Muscle layer of duodenum (tissue), 2 donors: ENCODE measurements around the gene CCL20.
"Not testable (repeated sequence)": the region's sequence is repeated elsewhere in the genome, so short reads cannot be mapped to it uniquely, and the experiment has no call there.

Experiments used
- H3K27ac ChIP-seq: one replicate; pipeline ENCODE4 v1.7.0; 2013; ENCODE audit warnings: mild to moderate bottlenecking, low read length
- H3K27me3 ChIP-seq: one replicate; pipeline ENCODE4 v1.7.0; 2013; ENCODE audit warnings: low read depth, mild to moderate bottlenecking, control low read depth, low read length
- H3K36me3 ChIP-seq, 2 donors: one replicate each; pipeline ENCODE4 v1.7.0; 2013; ENCODE audit warnings: low read length in 2 of 2, control low read depth in 1 of 2, mild to moderate bottlenecking in 1 of 2; ENCODE audit not compliant: insufficient read depth in 2 of 2, control insufficient read depth in 1 of 2
- H3K4me1 ChIP-seq, 2 donors: one replicate each; pipeline ENCODE4 v1.7.0; 2013; ENCODE audit warnings: low read length in 2 of 2, mild to moderate bottlenecking in 2 of 2, control low read depth in 1 of 2, moderate library complexity in 1 of 2; ENCODE audit not compliant: insufficient read depth in 2 of 2, control insufficient read depth in 1 of 2
- H3K4me3 ChIP-seq, 2 donors: one replicate each; pipeline ENCODE4 v1.7.0; 2013; ENCODE audit warnings: low read length in 2 of 2, low read depth in 1 of 2, mild to moderate bottlenecking in 1 of 2
- H3K9me3 ChIP-seq, 2 donors: one replicate each; pipeline ENCODE4 v1.7.0; 2013; ENCODE audit warnings: low read length in 2 of 2, control low read depth in 1 of 2, mild to moderate bottlenecking in 1 of 2; ENCODE audit not compliant: control insufficient read depth in 1 of 2
- donor health status: healthy.

The CCL20 gene

DNA sequence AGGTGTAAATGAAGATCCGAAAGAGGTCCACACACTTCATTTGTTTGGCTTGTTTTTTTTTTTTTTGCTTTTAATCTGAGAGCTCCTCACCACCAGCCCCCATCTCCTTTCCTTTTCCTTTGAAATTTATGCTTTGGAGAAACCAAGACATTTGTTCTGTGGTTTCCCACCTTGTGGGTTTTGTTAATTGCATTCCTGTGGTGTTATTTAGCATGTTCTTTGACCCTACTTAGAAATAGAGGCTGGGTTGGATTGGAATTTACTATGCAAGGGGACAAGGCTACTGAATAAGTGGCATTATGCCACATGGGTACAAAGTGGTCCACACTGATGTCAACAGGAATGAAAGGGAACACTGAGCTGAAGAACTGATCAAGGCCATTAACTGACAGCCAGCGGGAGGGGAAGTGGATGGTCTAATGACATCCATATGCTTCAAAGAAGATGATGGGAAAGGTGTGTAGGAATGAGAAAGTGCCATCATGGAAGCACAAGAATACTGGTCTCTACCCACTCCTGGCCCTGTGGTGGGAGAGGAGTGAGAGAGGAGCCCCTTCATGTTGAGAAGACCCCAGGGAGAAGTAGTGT lies 8.9 kb downstream of the CCL20 start:
- Histone ChIP-seq H3K27me3 (no peaks in the 10 kb centered on the region), H3K9me3 (no peaks in the 10 kb centered on the region), H3K36me3 (no peaks in the 10 kb centered on the region), H3K27ac (no peak overlapping the region), H3K4me3 (no peak overlapping the region), H3K4me1 (peaks cover 0 to 7% of the 10 kb centered on the region in 2 donors)

DNA sequence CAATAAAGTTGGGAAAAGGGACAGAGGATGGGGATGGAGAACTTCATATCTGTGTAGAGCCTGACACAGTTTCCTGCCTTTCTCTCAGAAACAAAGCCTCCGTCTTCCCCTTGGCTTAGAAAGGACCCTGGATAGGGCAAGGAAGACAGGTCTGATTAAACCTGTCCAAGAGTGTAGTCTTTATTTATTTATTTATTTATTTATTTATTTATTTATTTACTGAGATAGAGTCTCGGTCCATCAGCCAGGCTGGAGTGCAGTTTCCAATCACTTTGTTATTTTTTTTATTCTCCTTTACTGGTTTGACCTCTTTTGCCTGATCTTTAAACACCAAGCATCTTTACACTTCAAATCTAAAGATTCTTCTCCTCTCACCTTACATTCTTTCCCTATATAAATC lies 10.3 kb downstream of the CCL20 start:
- Histone ChIP-seq H3K36me3 (no peaks in the 10 kb centered on the region), H3K9me3 (no peaks in the 10 kb centered on the region), H3K27ac (no peak overlapping the region)

DNA sequence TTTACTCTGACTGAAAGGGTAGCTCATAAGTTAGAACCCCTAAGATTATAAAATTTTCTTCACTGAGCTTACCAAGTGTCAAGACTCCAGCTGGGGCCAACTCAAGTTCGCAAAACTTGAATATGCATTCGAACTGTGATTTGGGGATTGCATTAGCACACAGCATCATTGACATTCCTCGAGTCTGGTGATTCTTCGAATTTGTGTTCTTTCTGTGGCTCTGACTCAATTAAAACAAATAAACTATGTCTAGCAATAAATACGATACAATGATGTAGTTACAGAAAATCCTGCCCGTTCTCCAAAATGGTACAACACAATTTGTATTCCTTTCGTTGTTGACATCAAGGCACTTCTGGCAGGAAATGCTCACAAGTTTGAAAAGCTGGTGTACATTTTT lies 11.1 kb downstream of the CCL20 start:
- no peak overlapping the region for H3K27ac ChIP-seq
- no peaks in the 10 kb centered on the region for H3K27me3 ChIP-seq
- H3K4me3 ChIP-seq, result no peak overlapping the region
- no peaks in the 10 kb centered on the region for H3K4me1 ChIP-seq
- no peaks in the 10 kb centered on the region for H3K36me3 ChIP-seq
- H3K9me3 ChIP-seq, result no peaks in the 10 kb centered on the region

More for the DNA sequence above, 10.3 kb downstream of the CCL20 start:
- H3K27me3 ChIP-seq, result no peaks in the 10 kb centered on the region
- no peaks in the 10 kb centered on the region for H3K4me1 ChIP-seq
- H3K4me3 ChIP-seq, result no peak overlapping the region

DNA sequence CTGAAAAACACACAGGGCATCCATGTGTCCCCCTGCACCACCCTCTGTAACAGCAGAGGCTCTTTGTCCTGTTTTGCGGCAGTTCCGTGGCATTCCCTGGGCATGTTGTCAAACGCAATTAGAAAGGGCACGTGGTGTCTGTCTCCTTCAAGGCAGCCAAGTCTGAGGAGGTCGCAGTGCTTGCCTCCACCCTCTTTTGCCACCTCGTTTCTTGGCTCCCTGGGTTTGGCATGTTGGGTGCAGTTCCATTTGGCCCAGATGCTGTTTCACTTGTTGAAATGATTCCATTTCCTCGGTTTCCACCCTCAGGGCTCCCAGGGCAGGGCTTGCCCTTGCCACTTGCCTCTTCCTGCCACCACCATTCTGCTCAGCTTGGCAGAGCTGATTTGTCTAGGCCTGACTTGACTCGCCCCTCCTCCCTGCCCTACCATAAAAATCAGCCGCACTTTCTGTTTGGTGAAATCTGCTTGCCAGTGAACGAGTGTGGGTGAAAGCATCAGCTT lies 12.4 kb downstream of the CCL20 start:
- Histone ChIP-seq H3K27me3 (no peaks in the 10 kb centered on the region), H3K4me1 (no peaks in the 10 kb centered on the region), H3K36me3 (no peaks in the 10 kb centered on the region), H3K27ac (no peak overlapping the region), H3K9me3 (no peaks in the 10 kb centered on the region), H3K4me3 (no peak overlapping the region)

DNA sequence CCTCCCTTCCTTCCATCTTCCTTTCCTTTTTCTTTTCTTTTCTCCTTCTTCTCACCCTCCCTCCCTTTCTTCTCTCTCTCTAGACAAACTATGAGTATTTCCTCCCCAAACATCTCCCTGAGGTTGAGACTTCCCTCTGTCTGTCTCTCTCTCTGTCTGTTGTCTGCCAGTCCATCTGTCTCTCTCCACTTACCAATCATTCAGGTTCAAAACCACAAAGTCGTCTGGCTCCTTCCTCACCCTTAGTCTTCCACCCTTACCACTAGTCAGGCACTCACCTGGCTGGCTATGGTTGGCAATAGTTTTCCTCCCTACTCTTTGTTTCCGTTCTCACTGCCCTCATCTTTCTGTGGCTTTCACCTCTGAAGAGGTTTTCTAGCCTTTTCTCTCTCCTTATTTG lies 12.9 kb downstream of the CCL20 start:
- Histone ChIP-seq H3K4me1 (no peaks in the 10 kb centered on the region), H3K36me3 (no peaks in the 10 kb centered on the region), H3K9me3 (no peaks in the 10 kb centered on the region), H3K27me3 (no peaks in the 10 kb centered on the region), H3K4me3 (no peak overlapping the region), H3K27ac (no peak overlapping the region)

DNA sequence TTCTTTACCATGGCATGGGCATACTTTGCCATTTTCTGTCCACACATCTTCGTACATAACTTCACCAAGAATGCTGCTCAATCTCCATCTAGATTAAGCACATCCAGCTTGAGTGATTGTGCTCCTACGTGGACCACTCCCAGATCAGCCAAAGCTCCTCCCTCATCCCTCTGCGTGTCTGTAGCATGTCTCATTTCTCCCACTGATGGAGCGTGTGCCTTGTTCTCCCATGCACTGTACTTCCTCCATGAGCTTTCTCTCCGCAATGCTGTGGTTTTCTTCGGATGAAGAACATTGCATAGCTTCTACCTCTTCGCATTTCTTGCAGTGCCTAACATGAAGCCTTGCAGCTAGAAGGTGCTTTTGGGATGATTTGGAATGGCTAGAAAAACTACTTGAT lies 13.5 kb downstream of the CCL20 start:
- Histone ChIP-seq H3K4me3 (no peak overlapping the region), H3K27me3 (no peaks in the 10 kb centered on the region), H3K9me3 (no peaks in the 10 kb centered on the region), H3K4me1 (no peaks in the 10 kb centered on the region), H3K36me3 (no peaks in the 10 kb centered on the region), H3K27ac (no peak overlapping the region)

DNA sequence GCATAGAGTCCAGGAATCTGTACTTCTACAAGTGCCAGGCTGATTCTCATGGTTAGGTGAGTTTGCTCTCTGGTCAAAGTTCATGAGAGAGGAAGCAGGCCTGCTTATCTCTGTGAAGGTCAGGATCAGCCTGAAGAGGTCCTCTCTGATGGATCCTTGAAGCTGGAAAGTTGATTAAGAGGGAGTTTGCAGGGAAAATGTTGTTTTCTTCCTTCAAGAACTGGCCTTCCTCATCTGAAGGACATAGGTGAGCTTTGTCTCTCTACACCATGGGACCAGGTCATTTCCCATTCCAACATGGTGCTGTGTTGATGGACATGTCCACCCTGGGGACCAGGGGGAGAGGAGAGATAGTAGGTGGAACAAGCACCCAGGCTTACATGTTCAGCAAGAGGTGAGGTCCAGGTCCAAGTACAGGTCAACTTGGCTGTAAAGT lies 14.9 kb downstream of the CCL20 start:
- no peaks in the 10 kb centered on the region for H3K27me3 ChIP-seq
- H3K27ac ChIP-seq, result no peak overlapping the region
- no peaks in the 10 kb centered on the region for H3K36me3 ChIP-seq
- H3K4me1 ChIP-seq, result no peaks in the 10 kb centered on the region
- no peak overlapping the region for H3K4me3 ChIP-seq
- no peaks in the 10 kb centered on the region for H3K9me3 ChIP-seq

DNA sequence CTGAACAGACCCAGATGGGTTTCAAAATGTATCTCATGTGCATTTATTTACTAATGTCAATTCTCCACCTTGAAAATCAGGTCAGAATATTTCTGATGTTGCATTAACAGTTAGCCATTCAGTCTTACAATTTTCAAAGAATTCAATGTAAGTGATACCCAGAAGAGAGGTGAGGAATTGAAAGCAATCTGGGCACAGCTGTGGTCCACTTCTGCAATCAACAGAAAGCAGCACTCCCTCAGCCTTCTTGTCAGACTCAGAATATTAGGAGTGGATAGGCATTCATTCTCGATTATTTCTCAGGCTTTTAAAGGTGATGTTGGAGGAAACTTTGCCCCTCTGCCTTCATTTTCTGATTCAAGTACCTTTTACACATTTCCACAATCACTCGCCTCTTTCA lies 15.7 kb downstream of the CCL20 start:
- Histone ChIP-seq H3K27me3 (no peaks in the 10 kb centered on the region), H3K36me3 (no peaks in the 10 kb centered on the region), H3K9me3 (no peaks in the 10 kb centered on the region), H3K4me3 (no peak overlapping the region), H3K27ac (no peak overlapping the region), H3K4me1 (no peaks in the 10 kb centered on the region)

DNA sequence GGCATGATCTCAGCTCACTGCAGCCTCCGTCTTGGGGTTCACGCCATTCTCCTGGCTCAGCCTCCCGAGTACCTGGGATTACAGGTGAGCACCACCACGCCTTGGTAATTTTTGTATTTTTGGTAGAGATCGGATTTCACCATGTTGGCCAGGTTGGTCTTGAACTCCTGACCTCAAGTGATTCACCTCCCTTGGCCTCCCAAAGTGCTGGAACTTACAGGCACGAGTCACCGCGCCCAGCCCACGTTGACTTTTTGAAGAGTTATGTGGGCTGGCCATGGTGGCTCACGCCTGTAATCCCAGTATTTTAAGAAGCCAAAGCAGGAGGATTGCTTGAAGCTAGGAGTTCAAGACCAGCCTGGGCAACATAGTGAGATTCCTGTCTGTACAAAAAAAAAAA lies 20.8 kb downstream of the CCL20 start:
- no peaks in the 10 kb centered on the region for H3K9me3 ChIP-seq
- no peak overlapping the region for H3K4me3 ChIP-seq
- H3K27ac ChIP-seq, result no peak overlapping the region
- no peaks in the 10 kb centered on the region for H3K27me3 ChIP-seq
- H3K36me3 ChIP-seq, result no peaks in the 10 kb centered on the region
- H3K4me1 ChIP-seq, result no peaks in the 10 kb centered on the region

DNA sequence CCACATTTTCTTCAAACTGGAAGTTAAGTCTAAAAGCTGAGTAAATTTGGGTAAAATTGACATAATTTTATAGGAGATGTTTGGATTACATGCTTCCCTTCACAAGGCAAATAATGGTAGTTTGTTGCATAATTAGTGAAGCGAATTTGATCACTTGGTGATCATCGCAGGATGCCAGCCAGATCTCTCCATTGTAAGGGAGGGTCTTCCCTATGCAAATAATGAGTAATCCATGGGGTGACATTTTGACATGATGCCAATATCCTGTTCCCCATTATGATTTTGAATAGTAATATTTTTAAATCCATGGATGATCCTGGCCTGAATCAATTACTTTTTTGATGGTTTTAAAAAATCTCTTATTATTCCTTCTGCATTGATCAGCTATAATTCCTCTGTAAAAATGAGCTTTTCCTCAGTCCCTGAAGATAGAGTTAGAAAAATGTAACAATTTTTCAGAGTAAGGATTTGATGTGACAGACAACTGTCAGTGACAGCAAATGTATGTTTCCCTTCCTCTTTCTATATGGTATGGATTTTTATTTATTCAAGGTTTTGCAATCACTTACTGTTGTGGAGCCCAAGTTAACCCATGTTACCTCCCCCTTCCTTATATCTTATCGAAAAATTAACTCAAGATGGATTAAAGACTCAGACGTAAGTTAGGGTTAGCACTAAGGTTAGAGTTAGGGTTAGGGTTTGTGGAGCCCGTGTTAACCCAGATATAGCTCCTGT lies 21.4 kb downstream of the CCL20 start:
- no peak overlapping the region for H3K27ac ChIP-seq
- H3K4me3 ChIP-seq, result no peak overlapping the region
- H3K9me3 ChIP-seq, result no peaks in the 10 kb centered on the region
- H3K36me3 ChIP-seq, result no peaks in the 10 kb centered on the region
- H3K27me3 ChIP-seq, result no peaks in the 10 kb centered on the region
- no peaks in the 10 kb centered on the region for H3K4me1 ChIP-seq

DNA sequence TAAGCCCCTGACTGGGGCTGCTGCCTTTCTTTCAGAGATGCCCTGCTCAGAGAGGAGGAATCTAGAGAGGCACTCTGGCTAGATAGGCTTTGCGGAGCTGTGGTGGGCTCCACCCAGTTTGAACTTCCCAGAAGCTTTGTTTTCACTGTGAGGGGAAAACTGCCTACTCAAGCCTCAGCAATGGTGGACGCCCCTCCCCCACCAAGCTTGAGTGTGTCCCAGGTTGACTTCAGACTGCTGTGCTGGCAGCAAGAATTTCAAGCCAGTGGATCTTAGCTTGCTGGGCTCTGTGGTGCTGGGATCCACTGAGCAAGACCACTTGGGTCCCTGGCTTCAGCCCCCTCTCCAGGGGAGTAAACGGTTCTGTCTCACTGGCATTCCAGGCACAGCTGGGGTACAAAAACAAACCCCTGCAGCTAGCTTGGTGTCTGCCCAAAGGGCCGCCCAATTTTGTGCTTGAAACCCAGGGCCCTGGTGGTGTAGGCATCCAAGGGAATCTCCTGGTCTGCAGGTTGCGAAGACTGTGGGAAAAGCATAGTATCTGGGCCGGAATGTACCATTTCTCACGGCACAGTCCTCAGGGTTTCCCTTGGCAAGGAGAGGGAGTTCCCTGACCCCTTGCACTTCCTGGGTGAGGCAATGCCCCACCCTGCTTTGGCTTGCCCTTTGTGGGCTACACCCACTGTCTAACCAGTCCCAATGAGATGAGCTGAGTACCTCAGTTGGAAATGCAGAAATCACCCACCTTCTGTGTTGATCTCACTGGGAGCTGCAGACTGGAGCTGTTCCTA lies 25.9 kb downstream of the CCL20 start:
- not testable (repeated sequence) for H3K9me3 ChIP-seq, H3K27ac ChIP-seq, H3K4me3 ChIP-seq, H3K4me1 ChIP-seq, H3K27me3 ChIP-seq, H3K36me3 ChIP-seq
